ENCODE data around the gene KCNIP4.

DNA sequence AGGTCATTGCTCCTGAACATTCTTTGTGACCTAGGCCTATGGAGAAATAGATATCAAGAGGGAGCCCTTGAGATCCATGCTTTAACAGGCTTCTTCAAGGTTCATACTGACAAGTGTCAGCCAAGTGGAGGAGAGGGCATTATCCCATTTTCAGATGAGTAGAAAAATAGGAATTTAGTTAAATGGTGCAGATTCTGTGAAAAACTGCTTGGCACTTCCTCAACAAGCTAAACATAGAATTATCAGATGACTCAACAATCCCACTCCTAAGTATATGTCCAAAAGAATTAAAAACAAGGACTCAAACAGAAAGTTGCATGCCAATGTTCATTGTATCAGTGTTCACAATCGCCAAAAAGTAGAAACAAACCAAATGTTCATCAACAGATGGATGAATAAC is 43.8 kb upstream of the KCNIP4 start:
- TF ChIP-seq POLR2AphosphoS5 (IDR thresholded peaks at IDR 0.05; ENCODE audit: low read depth, low read length) (no peak), EP300 (IDR thresholded peaks at IDR 0.05; ENCODE audit: borderline replicate concordance in 1 of 2, low read depth in 2 of 2, low read length in 2 of 2) (no peak), SRF (IDR thresholded peaks at IDR 0.05; ENCODE audit: low read depth, low read length) (no peak), EGR1 (IDR thresholded peaks at IDR 0.05; ENCODE audit: borderline replicate concordance, low read depth, low read length) (no peak), POLR2A (IDR thresholded peaks at IDR 0.05; ENCODE audit: control extremely low read depth in 1 of 2, low read depth in 2 of 2, low read length in 2 of 2) (no peak), RXRA (IDR thresholded peaks at IDR 0.05; ENCODE audit: insufficient read depth, low read depth, low read length) (no peak), CBX5 (IDR thresholded peaks at IDR 0.05; ENCODE audit: low read depth, low read length) (no peak), YY1 (IDR thresholded peaks at IDR 0.05; ENCODE audit: low read depth, low read length) (no peak), GTF2F1 (IDR thresholded peaks at IDR 0.05; ENCODE audit: borderline replicate concordance, low read depth, low read length) (no peak)
- TF ChIP-seq, protein P1, sequence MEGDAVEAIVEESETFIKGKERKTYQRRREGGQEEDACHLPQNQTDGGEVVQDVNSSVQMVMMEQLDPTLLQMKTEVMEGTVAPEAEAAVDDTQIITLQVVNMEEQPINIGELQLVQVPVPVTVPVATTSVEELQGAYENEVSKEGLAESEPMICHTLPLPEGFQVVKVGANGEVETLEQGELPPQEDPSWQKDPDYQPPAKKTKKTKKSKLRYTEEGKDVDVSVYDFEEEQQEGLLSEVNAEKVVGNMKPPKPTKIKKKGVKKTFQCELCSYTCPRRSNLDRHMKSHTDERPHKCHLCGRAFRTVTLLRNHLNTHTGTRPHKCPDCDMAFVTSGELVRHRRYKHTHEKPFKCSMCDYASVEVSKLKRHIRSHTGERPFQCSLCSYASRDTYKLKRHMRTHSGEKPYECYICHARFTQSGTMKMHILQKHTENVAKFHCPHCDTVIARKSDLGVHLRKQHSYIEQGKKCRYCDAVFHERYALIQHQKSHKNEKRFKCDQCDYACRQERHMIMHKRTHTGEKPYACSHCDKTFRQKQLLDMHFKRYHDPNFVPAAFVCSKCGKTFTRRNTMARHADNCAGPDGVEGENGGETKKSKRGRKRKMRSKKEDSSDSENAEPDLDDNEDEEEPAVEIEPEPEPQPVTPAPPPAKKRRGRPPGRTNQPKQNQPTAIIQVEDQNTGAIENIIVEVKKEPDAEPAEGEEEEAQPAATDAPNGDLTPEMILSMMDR (IDR thresholded peaks at IDR 0.05; ENCODE audit: control extremely low read depth in 1 of 3, insufficient read depth in 1 of 3, low read depth in 1 of 3, low read length in 3 of 3) = no peak
- TF ChIP-seq, protein P2, sequence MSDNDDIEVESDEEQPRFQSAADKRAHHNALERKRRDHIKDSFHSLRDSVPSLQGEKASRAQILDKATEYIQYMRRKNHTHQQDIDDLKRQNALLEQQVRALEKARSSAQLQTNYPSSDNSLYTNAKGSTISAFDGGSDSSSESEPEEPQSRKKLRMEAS (IDR thresholded peaks at IDR 0.05) = no peak

Measured in H1 (cell line).